GM18505 (cell line): Measurements from ENCODE around the gene ANKRD22.

Source experiments
- ATAC-seq: cut with Tn5 transposase; IDR thresholded peaks from one replicate; pipeline ENCODE4 v1.9.1; 2021; ENCODE audit not compliant: unreplicated experiment
- POLR2A ChIP-seq: IDR thresholded peaks from 4 replicates; pipeline ENCODE4 v1.6.1; 2011; ENCODE audit warnings: borderline replicate concordance; ENCODE audit not compliant: insufficient read depth, insufficient read length; ENCODE audit errors: extremely low read depth

Gene ANKRD22

GRCh38 chr10:88833723-88834122, 17.9 kb downstream of the ANKRD22 start:
- TF ChIP-seq POLR2A, result no peak
- no peak for ATAC-seq

- no peak for TF ChIP-seq POLR2A
- ATAC-seq, result no peak
Observed at GRCh38 chr10:88833156-88833555, 18.5 kb downstream of the ANKRD22 start.

GRCh38 chr10:88832376-88832775, 19.3 kb downstream of the ANKRD22 start:
- ATAC-seq, result no peak
- no peak for TF ChIP-seq POLR2A

GRCh38 chr10:88831709-88832108, 19.9 kb downstream of the ANKRD22 start:
- TF ChIP-seq POLR2A, result no peak

GRCh38 chr10:88830643-88831268, 20.9 kb downstream of the ANKRD22 start:
- ATAC-seq, result no peak
- TF ChIP-seq POLR2A, result no peak

More at GRCh38 chr10:88831709-88832108, 19.9 kb downstream of the ANKRD22 start:
- no peak for ATAC-seq

GRCh38 chr10:88828310-88828709, 23.3 kb downstream of the ANKRD22 start:
- no peak for TF ChIP-seq POLR2A
- ATAC-seq, result no peak

GRCh38 chr10:88827671-88828070, 24.0 kb downstream of the ANKRD22 start:
- TF ChIP-seq POLR2A, result no peak
- no peak for ATAC-seq

GRCh38 chr10:88826388-88826787, 25.3 kb downstream of the ANKRD22 start:
- ATAC-seq, result no peak
- no peak for TF ChIP-seq POLR2A

GRCh38 chr10:88820748-88821401, 30.8 kb downstream of the ANKRD22 start:
- no peak for TF ChIP-seq POLR2A
- ATAC-seq, result no peak

GRCh38 chr10:88819290-88819689, 32.4 kb downstream of the ANKRD22 start:
- TF ChIP-seq POLR2A, result no peak
- no peak for ATAC-seq

- no peak for ATAC-seq
- no peak for TF ChIP-seq POLR2A
Observed at GRCh38 chr10:88813200-88813599, 38.4 kb downstream of the ANKRD22 start.

GRCh38 chr10:88810196-88810961, 41.3 kb downstream of the ANKRD22 start:
- ATAC-seq, result no peak

GRCh38 chr10:88809621-88810020, 42.0 kb downstream of the ANKRD22 start:
- ATAC-seq, result no peak
- no peak for TF ChIP-seq POLR2A

More at GRCh38 chr10:88810196-88810961, 41.3 kb downstream of the ANKRD22 start:
- TF ChIP-seq POLR2A, result no peak

- no peak for ATAC-seq
- no peak for TF ChIP-seq POLR2A
Observed at GRCh38 chr10:88805924-88806323, 45.7 kb downstream of the ANKRD22 start.

GRCh38 chr10:88805361-88805760, 46.3 kb downstream of the ANKRD22 start:
- no peak for TF ChIP-seq POLR2A
- ATAC-seq, result no peak
